HepG2 (cell line): ENCODE results near the gene BLOC1S4. TPM values are rescaled to one million over a fixed set of nuclear protein-coding genes. Genes with fewer than 3 reads are reported as not detected.
A peak's percentile ranks its signal among the peaks of the same experiment; 100 is the strongest.

ENCODE experiments used
- ATF4 ChIP-seq, 2 experiments: fragments of 450-650 bp in 1 of 2; sonication (generic) in 1 of 2; formaldehyde crosslinking; IDR thresholded peaks; 2 replicates each; pipeline versions ENCODE4 v1.5.0 to v1.8.0; 2020 to 2022; ENCODE audit warnings: mild to moderate bottlenecking in 1 of 2, missing genetic modification reagents in 1 of 2
- DMTF1 ChIP-seq: sonication (generic); formaldehyde crosslinking; IDR thresholded peaks from 2 replicates; pipeline ENCODE4 v1.4.0; 2020; ENCODE audit warnings: mild to moderate bottlenecking, missing genetic modification reagents
- ELF4 ChIP-seq: sonication (generic); formaldehyde crosslinking; IDR thresholded peaks from 2 replicates; pipeline ENCODE4 v1.5.0; 2020; ENCODE audit warnings: missing genetic modification reagents, mild to moderate bottlenecking, moderate library complexity, borderline replicate concordance
- GABPB1 ChIP-seq: IDR thresholded peaks from 2 replicates; pipeline ENCODE4 v1.6.1; 2016; ENCODE audit warnings: mild to moderate bottlenecking, missing genetic modification reagents, moderate library complexity, missing compliant biosample characterization
- HES4 ChIP-seq: sonication (generic); formaldehyde crosslinking; IDR thresholded peaks from 2 replicates; pipeline ENCODE4 v1.9.0; 2021; ENCODE audit warnings: mild to moderate bottlenecking, missing genetic modification reagents, borderline replicate concordance
- MTA3 ChIP-seq: sonication (generic); formaldehyde crosslinking; IDR thresholded peaks from 2 replicates; pipeline ENCODE4 v1.4.0; 2020; ENCODE audit warnings: missing genetic modification reagents
- RARA ChIP-seq: IDR thresholded peaks from 2 replicates; pipeline ENCODE4 v1.6.1; 2016; ENCODE audit warnings: missing genetic modification reagents, missing compliant biosample characterization
- TBL1XR1 ChIP-seq: fragments of 150-350 bp; IDR thresholded peaks from 2 replicates; pipeline ENCODE4 v1.6.1; 2014; ENCODE audit warnings: borderline replicate concordance, low read length; ENCODE audit not compliant: partially characterized antibody
- TOE1 ChIP-seq: sonication (generic); formaldehyde crosslinking; IDR thresholded peaks from 2 replicates; pipeline ENCODE4 v1.4.0; 2020; ENCODE audit warnings: mild to moderate bottlenecking, missing genetic modification reagents
- ZBTB46 ChIP-seq: sonication (generic); formaldehyde crosslinking; IDR thresholded peaks from 2 replicates; pipeline ENCODE4 v1.4.0; 2020; ENCODE audit warnings: mild to moderate bottlenecking, missing genetic modification reagents, borderline replicate concordance
- ZBTB7B ChIP-seq: sonication (generic); formaldehyde crosslinking; IDR thresholded peaks from 2 replicates; pipeline ENCODE4 v1.4.0; 2020; ENCODE audit warnings: missing genetic modification reagents
- ZNF354B ChIP-seq: sonication (generic); formaldehyde crosslinking; IDR thresholded peaks from 2 replicates; pipeline ENCODE4 v1.8.0; 2022; ENCODE audit warnings: mild to moderate bottlenecking, missing genetic modification reagents
- ZNF543 ChIP-seq: sonication (generic); formaldehyde crosslinking; IDR thresholded peaks from 2 replicates; pipeline ENCODE4 v1.4.0; 2020; ENCODE audit warnings: mild to moderate bottlenecking, missing genetic modification reagents
- polyA plus RNA-seq, 8 experiments: library from polyadenylated mRNA; depleted of rRNA in 3 of 8; stranded (reverse) in 7 of 8; unstranded in 1 of 8; fragments of >200 nt; fragmentation: Illumina TruSeq in 4 of 8; extraction: Trizol in 4 of 8; gene quantifications; 2 replicates each; pipeline versions ENCODE4 v1.2.1 to v1.2.3, GENCODE V29; 2011 to 2016; ENCODE audit warnings: low read depth in 4 of 8, missing spikeins in 1 of 8, mixed read lengths in 1 of 8; ENCODE audit not compliant: insufficient read depth in 1 of 8
- total RNA-seq, 5 experiments: library from RNA; depleted of rRNA; stranded (reverse); fragments of >200 nt; fragmentation: Illumina TruSeq; extraction: Trizol; gene quantifications; 2 replicates each; pipeline ENCODE4 v1.2.3, GENCODE V29; 2016; ENCODE audit warnings: low read depth in 1 of 5
- TF ChIP-seq, protein P1 (sequence below): sonication (generic); formaldehyde crosslinking; IDR thresholded peaks from 2 replicates; pipeline ENCODE4 v1.4.0; 2020; ENCODE audit warnings: missing genetic modification reagents
- TF ChIP-seq, protein P2 (sequence below): sonication (generic); formaldehyde crosslinking; IDR thresholded peaks from 2 replicates; pipeline ENCODE4 v1.9.0; 2022; ENCODE audit warnings: low read depth, missing genetic modification reagents

The BLOC1S4 gene
- total and polyA plus RNA-seq, 2 of the 13 experiments (the other 11 are each of a cell fraction or from before 2014, with no cell fraction given) = 15.5 to 20.9 TPM

DNA sequence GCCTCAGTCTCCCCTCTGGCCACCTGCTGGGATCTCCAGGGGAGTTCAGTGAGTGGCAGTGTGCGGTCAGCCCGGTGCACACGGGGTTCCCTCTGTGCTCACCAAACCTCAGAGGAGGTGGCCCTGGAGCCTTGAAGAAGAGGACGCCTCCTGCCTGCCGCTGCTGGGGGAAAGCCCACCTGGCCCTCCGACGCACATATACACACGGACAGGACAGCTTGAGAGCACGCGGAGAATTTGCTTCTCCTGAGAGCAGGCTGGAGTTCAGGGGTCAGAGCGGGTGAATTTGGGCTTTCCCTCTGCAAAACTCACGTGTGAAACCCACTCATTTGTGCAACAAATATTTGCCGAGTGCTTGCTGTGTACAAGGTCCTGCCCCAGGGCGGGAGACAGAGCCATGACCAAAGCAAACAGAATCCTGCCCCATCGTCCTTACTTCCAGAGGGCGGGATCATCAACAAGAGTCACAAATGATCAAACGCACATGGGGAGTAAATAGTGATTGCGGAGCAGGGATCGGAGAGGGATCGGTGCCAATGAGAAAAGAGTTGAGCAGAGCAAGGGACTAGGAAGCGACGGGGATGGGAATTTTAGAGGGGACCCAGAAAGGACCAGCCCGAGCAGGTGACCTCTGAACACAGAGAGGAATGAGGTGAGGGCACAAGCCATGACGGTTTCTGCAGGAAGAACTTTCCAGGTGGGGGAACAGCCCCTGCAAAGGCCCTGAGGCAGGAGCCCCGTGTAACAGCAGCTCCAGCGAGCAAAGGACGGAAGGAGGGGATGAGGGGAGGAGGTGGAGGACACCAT is 17.6 kb downstream of the BLOC1S4 start (continued):
- TF ChIP-seq ATF4 (CRISPR knock-in tag; IDR thresholded peaks at IDR 0.05) = 0 out of 4 replicates have a peak, but pooled peaks of 1 of the 2 experiments have one; percentile 42
- TF ChIP-seq, protein P1, sequence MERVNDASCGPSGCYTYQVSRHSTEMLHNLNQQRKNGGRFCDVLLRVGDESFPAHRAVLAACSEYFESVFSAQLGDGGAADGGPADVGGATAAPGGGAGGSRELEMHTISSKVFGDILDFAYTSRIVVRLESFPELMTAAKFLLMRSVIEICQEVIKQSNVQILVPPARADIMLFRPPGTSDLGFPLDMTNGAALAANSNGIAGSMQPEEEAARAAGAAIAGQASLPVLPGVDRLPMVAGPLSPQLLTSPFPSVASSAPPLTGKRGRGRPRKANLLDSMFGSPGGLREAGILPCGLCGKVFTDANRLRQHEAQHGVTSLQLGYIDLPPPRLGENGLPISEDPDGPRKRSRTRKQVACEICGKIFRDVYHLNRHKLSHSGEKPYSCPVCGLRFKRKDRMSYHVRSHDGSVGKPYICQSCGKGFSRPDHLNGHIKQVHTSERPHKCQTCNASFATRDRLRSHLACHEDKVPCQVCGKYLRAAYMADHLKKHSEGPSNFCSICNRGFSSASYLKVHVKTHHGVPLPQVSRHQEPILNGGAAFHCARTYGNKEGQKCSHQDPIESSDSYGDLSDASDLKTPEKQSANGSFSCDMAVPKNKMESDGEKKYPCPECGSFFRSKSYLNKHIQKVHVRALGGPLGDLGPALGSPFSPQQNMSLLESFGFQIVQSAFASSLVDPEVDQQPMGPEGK = peak; percentile 72
- no peak for TF ChIP-seq MTA3 (CRISPR knock-in tag)
- TF ChIP-seq HES4 (CRISPR knock-in tag) = no peak; the same call in 1 of the 2 replicates
- no peak for TF ChIP-seq ELF4 (CRISPR knock-in tag)
- TF ChIP-seq TBL1XR1 = peak; percentile 14
- TF ChIP-seq ZBTB46 (CRISPR knock-in tag) = 0 out of 2 replicates have a peak, but pooled peaks have one; percentile 82
- TF ChIP-seq DMTF1 (CRISPR knock-in tag) = no peak
- no peak for TF ChIP-seq ZNF354B (CRISPR knock-in tag)
- TF ChIP-seq RARA (CRISPR knock-in tag) = peak; percentile 89
- no peak; the same call in 1 of the 2 replicates for TF ChIP-seq GABPB1 (CRISPR knock-in tag)
- peak; percentile 79; the same call in 1 of the 2 replicates for TF ChIP-seq ZNF543 (CRISPR knock-in tag)
- TF ChIP-seq, protein P2, sequence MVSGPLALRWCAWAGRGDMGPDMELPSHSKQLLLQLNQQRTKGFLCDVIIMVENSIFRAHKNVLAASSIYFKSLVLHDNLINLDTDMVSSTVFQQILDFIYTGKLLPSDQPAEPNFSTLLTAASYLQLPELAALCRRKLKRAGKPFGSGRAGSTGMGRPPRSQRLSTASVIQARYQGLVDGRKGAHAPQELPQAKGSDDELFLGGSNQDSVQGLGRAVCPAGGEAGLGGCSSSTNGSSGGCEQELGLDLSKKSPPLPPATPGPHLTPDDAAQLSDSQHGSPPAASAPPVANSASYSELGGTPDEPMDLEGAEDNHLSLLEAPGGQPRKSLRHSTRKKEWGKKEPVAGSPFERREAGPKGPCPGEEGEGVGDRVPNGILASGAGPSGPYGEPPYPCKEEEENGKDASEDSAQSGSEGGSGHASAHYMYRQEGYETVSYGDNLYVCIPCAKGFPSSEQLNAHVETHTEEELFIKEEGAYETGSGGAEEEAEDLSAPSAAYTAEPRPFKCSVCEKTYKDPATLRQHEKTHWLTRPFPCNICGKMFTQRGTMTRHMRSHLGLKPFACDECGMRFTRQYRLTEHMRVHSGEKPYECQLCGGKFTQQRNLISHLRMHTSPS (CRISPR knock-in tag) = no peak; the same call in 1 of the 2 replicates
- no peak for TF ChIP-seq TOE1 (CRISPR knock-in tag)
- peak; percentile 93; the same call in 1 of the 2 replicates for TF ChIP-seq ZBTB7B
